Measurements from ENCODE around the gene TBKBP1. TPM values are rescaled to one million over a fixed set of nuclear protein-coding genes. Genes with fewer than 3 reads are reported as not detected.

The TBKBP1 gene
- total and polyA plus RNA-seq, 9 donors: 14.4 to 37.8 (median 30.0) TPM

DNA sequence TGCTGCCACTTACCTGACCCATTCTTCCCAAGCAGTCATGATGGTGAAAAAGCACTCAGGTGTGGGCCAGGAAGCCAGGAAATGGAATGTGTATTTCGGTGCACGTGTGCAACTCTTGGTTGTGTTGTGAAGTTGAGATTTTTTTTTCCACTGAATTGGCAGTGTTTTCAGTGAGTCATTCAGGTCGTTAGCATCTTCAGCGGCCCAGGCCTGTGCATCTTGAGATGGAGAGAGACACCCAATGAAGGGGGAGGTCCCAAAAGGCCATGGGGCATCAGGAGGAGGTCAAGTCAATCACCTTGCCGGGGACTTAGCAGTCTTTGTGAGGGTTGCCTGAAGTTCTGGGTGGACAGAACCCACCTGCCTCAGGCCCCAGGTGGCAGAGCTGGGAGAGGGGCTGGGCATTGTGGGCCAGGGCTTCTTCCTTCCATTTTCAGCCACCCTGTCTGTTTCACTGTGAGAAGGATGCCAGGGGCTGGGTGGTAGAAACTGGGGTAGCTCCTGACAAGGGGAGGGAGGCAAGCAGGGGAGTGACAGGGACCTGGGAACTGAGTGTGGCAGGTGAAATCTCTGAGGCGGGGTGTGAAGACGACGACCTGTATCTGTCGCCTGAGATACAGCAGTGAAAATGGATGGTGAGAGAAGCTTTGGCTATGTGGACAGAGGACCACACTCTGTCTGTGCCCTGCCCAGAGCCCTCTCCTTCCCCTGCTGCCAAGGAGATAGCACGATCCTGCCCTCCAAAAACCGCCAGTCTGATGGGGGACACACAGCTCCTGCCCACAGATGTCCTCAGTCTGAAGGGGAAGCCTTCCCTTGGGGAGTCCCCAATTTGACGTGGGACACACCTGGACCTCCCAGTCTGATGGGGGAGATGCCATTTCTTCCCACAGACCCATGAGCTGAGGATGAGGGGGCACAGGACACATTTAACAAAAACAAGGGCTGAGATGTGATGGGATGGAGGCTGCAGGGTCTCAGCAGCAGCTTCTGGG lies 11.9 kb downstream of the TBKBP1 start:
- no peak overlapping the region for H3K27ac ChIP-seq (ENCODE audit: low read length)
- WGBS (ENCODE audit: insufficient coverage): 75% methylated on average over 8 of the region's 12 CpGs
- H3K9me3 ChIP-seq (replicated peaks; ENCODE audit: control insufficient read depth, low read depth, low read length): no peaks in the 10 kb centered on the region
- peaks cover 53% of the 10 kb centered on the region for H3K4me1 ChIP-seq (ENCODE audit: control insufficient read depth, insufficient read depth, low read length)
- no peak for DNase-seq
- H3K36me3 ChIP-seq (ENCODE audit: control insufficient read depth, insufficient read depth, low read length): peaks cover 42% of the 10 kb centered on the region
- H3K27me3 ChIP-seq (ENCODE audit: control insufficient read depth, insufficient read depth, low read length): no peaks in the 10 kb centered on the region
- no peak overlapping the region for H3K4me3 ChIP-seq (ENCODE audit: low read length)

GRCh38 chr17:47707056-47707804 lies 13.3 kb downstream of the TBKBP1 start:
- H3K27ac ChIP-seq (ENCODE audit: low read length): peak overlapping the region; percentile 76

GRCh38 chr17:47707884-47708283 lies 13.9 kb downstream of the TBKBP1 start:
- Histone ChIP-seq H3K27me3 (ENCODE audit: control insufficient read depth, insufficient read depth, low read length) (no peaks in the 10 kb centered on the region), H3K36me3 (ENCODE audit: control insufficient read depth, insufficient read depth, low read length) (peaks cover 39% of the 10 kb centered on the region), H3K4me3 (ENCODE audit: low read length) (no peak overlapping the region), H3K9me3 (replicated peaks; ENCODE audit: control insufficient read depth, low read depth, low read length) (no peaks in the 10 kb centered on the region), H3K27ac (ENCODE audit: low read length) (peak overlapping the region; percentile 67), H3K4me1 (ENCODE audit: control insufficient read depth, insufficient read depth, low read length) (peaks cover 46% of the 10 kb centered on the region)
- 70% methylated on average over 2 of the region's 3 CpGs for WGBS (ENCODE audit: insufficient coverage)
- no peak for DNase-seq

More at GRCh38 chr17:47707056-47707804, 13.3 kb downstream of the TBKBP1 start:
- no peaks in the 10 kb centered on the region for H3K9me3 ChIP-seq (replicated peaks; ENCODE audit: control insufficient read depth, low read depth, low read length)
- H3K36me3 ChIP-seq (ENCODE audit: control insufficient read depth, insufficient read depth, low read length): peaks cover 39% of the 10 kb centered on the region
- 14% methylated on average over 1 of the region's 4 CpGs for whole genome bisulfite sequencing (ENCODE audit: insufficient coverage)
- H3K27me3 ChIP-seq (ENCODE audit: control insufficient read depth, insufficient read depth, low read length): no peaks in the 10 kb centered on the region
- DNase-seq: peak; percentile 68
- H3K4me3 ChIP-seq (ENCODE audit: low read length): no peak overlapping the region
- H3K4me1 ChIP-seq (ENCODE audit: control insufficient read depth, insufficient read depth, low read length): peaks cover 46% of the 10 kb centered on the region

DNA sequence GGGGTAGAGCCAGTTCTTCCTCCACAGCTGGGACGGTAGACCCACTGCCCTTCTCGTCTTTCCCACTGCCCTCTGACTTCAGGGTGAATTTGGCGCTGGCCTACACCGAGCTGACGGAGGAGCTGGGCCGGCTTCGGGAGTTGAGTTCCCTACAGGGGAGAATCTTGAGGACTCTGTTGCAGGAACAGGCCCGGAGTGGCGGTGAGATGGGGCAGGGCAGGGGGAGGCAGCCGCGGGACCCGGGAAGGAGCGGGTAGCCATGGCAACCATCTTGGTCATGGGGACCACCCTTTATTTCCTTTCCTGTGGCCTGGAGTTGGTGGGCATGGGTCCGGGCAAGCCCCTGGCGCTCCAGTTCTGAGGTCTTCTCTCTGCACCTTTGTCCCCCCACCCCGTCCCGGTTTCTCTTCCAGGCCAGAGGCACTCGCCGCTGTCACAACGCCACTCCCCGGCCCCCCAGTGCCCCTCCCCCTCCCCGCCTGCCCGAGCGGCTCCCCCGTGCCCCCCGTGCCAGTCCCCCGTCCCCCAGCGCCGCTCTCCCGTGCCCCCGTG lies 14.4 kb downstream of the TBKBP1 start:
- no peak for DNase-seq
- H3K27me3 ChIP-seq (ENCODE audit: control insufficient read depth, insufficient read depth, low read length): peaks cover 5% of the 10 kb centered on the region
- peak overlapping the region; percentile 47 for H3K27ac ChIP-seq (ENCODE audit: low read length)
- H3K9me3 ChIP-seq (replicated peaks; ENCODE audit: control insufficient read depth, low read depth, low read length): no peaks in the 10 kb centered on the region
- peaks cover 48% of the 10 kb centered on the region for H3K4me1 ChIP-seq (ENCODE audit: control insufficient read depth, insufficient read depth, low read length)
- H3K4me3 ChIP-seq (ENCODE audit: low read length): peak overlapping the region; percentile 22
- peaks cover 37% of the 10 kb centered on the region for H3K36me3 ChIP-seq (ENCODE audit: control insufficient read depth, insufficient read depth, low read length)
- 40% methylated on average over 17 of the region's 31 CpGs for WGBS (ENCODE audit: insufficient coverage)

- Histone ChIP-seq H3K4me1 (ENCODE audit: control insufficient read depth, insufficient read depth, low read length) (peaks cover 48% of the 10 kb centered on the region), H3K27me3 (ENCODE audit: control insufficient read depth, insufficient read depth, low read length) (peaks cover 9% of the 10 kb centered on the region), H3K27ac (ENCODE audit: low read length) (no peak overlapping the region), H3K4me3 (ENCODE audit: low read length) (no peak overlapping the region), H3K36me3 (ENCODE audit: control insufficient read depth, insufficient read depth, low read length) (peaks cover 31% of the 10 kb centered on the region), H3K9me3 (replicated peaks; ENCODE audit: control insufficient read depth, low read depth, low read length) (no peaks in the 10 kb centered on the region)
- 44% methylated on average over 89 of the region's 89 CpGs for WGBS (ENCODE audit: insufficient coverage)
- peak; percentile 60 for DNase-seq
Measured at GRCh38 chr17:47708864-47709541, 15.0 kb downstream of the TBKBP1 start.

DNA sequence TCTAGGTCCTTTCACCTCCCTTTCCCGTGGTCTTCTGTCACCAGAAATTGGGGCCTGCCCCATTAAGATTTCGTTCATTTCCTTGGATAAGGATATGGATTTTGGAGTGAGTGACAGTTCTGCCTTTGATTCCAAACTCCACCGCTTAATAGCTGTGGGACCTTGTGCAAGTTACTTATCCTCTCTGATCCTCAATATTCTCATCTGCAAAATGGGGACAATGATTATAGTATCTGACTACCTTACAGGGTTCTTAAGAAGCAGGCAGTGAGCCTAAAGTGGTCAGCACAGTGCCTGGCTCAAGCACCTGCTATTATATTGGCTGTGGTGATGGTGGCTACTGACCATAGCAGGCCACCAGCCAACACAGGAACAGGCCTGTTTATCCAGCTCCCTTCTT lies 15.6 kb downstream of the TBKBP1 start:
- Histone ChIP-seq H3K36me3 (ENCODE audit: control insufficient read depth, insufficient read depth, low read length) (peaks cover 27% of the 10 kb centered on the region), H3K27ac (ENCODE audit: low read length) (no peak overlapping the region), H3K27me3 (ENCODE audit: control insufficient read depth, insufficient read depth, low read length) (peaks cover 14% of the 10 kb centered on the region), H3K4me3 (ENCODE audit: low read length) (no peak overlapping the region), H3K4me1 (ENCODE audit: control insufficient read depth, insufficient read depth, low read length) (peaks cover 42% of the 10 kb centered on the region), H3K9me3 (replicated peaks; ENCODE audit: control insufficient read depth, low read depth, low read length) (no peaks in the 10 kb centered on the region)
- 100% methylated on average over 1 of the region's 3 CpGs for WGBS (ENCODE audit: insufficient coverage)
- DNase-seq: no peak

GRCh38 chr17:47711366-47712099 lies 17.6 kb downstream of the TBKBP1 start:
- Histone ChIP-seq H3K4me1 (ENCODE audit: control insufficient read depth, insufficient read depth, low read length) (peaks cover 23% of the 10 kb centered on the region), H3K9me3 (replicated peaks; ENCODE audit: control insufficient read depth, low read depth, low read length) (no peaks in the 10 kb centered on the region), H3K27me3 (ENCODE audit: control insufficient read depth, insufficient read depth, low read length) (peaks cover 16% of the 10 kb centered on the region), H3K27ac (ENCODE audit: low read length) (no peak overlapping the region), H3K4me3 (ENCODE audit: low read length) (no peak overlapping the region), H3K36me3 (ENCODE audit: control insufficient read depth, insufficient read depth, low read length) (peaks cover 20% of the 10 kb centered on the region)
- 66% methylated on average over 5 of the region's 15 CpGs for WGBS (ENCODE audit: insufficient coverage)
- no peak for DNase-seq

GRCh38 chr17:47712330-47713023 lies 18.5 kb downstream of the TBKBP1 start:
- Histone ChIP-seq H3K4me1 (ENCODE audit: control insufficient read depth, insufficient read depth, low read length) (peaks cover 13% of the 10 kb centered on the region), H3K4me3 (ENCODE audit: low read length) (no peak overlapping the region), H3K36me3 (ENCODE audit: control insufficient read depth, insufficient read depth, low read length) (peaks cover 20% of the 10 kb centered on the region), H3K27me3 (ENCODE audit: control insufficient read depth, insufficient read depth, low read length) (peaks cover 20% of the 10 kb centered on the region), H3K9me3 (replicated peaks; ENCODE audit: control insufficient read depth, low read depth, low read length) (no peaks in the 10 kb centered on the region), H3K27ac (ENCODE audit: low read length) (no peak overlapping the region)
- DNase-seq: no peak
- WGBS (ENCODE audit: insufficient coverage): 40% methylated on average over 4 of the region's 5 CpGs

Data from muscle of leg (tissue), 11 donors.